ENCODE data around the gene TNS1. TPM values are rescaled to one million over a fixed set of nuclear protein-coding genes. Genes with fewer than 3 reads are reported as not detected.

Gene TNS1
- total RNA-seq, 2 donors from 2014 or later = 1,836 to 2,296 TPM

DNA sequence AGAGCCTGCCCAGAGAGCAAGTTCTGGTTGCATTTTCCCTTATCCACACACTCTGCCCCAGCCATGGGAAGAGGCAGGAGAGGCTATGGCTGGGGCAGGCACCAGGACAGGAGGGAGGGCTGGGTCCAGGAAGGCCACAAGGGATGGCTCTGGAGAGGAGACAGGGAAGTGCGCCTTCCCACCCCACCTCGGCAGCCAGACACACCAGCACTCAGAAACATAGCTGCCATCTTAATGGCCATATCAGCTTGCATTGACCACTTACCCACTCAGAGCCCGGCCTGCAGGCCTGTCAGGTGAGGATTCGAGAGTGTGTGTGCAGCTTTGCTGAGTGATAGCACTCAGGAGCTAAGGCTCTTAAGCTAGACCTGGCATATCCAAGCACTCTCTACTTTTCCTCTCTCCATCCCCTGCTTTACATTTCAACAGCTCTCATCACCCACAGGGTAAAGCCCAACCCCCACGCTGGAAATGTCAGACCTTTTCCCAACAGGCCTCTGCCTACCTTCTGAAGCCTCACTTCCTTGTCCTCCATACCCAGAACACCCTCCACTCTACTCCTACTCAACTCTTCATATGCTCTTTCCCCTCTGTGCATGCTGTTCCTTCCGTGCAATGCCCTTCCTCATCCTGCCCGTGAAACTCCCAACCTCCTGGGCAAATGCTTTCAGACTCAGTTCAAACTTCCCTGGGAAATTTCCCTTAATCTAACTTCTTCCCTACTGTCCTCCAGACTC lies 147.9 kb downstream of the TNS1 start:
- no peaks in the 10 kb centered on the region for H3K9me3 ChIP-seq
- no peaks in the 10 kb centered on the region for H3K27me3 ChIP-seq (replicated peaks; ENCODE audit: insufficient read depth)
- DNase-seq (ENCODE audit: low spot score) (no peak), ATAC-seq (ENCODE audit: insufficient number of reproducible peaks, low FRiP score, low read depth) (no peak)
- H3K4me1 ChIP-seq (ENCODE audit: control insufficient read depth in 1 of 2, low read depth in 2 of 2) = peaks cover 78 to 96% of the 10 kb centered on the region in 2 donors
- H3K4me3 ChIP-seq = no peak overlapping the region
- no peak for TF ChIP-seq CTCF (IDR thresholded peaks at IDR 0.05)
- H3K27ac ChIP-seq = peak overlapping the region; percentile 88 to 90
- H3K36me3 ChIP-seq = peaks cover 47% of the 10 kb centered on the region

DNA sequence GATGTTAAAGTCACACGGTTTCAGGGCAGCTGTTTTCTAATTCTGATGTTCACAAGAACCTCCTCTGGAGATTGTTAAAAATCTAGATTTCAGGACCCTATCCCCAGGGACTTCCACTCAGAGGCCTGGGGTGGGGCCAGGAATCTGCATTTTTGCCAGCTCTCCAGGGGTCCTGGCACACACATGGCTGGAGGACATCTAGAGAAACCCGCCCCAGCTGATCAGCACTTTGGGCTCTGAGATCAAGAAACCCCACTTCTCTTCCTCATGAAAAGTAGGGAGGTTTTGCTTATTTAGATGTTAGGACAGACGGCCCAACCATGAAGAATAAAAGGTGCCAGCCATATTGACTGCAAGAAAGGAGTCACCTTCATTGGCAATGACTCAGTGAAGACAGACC lies 148.8 kb downstream of the TNS1 start:
- H3K4me1 ChIP-seq (ENCODE audit: control insufficient read depth in 1 of 2, low read depth in 2 of 2) = peaks cover 76 to 96% of the 10 kb centered on the region in 2 donors
- H3K4me3 ChIP-seq = no peak overlapping the region
- no peak for DNase-seq (ENCODE audit: low spot score)
- no peak for ATAC-seq (ENCODE audit: insufficient number of reproducible peaks, low FRiP score, low read depth)
- peaks cover 54% of the 10 kb centered on the region for H3K36me3 ChIP-seq
- TF ChIP-seq CTCF (IDR thresholded peaks at IDR 0.05) = no peak
- peak overlapping the region; percentile 85 to 88 for H3K27ac ChIP-seq
- H3K9me3 ChIP-seq = no peaks in the 10 kb centered on the region
- H3K27me3 ChIP-seq (replicated peaks; ENCODE audit: insufficient read depth) = no peaks in the 10 kb centered on the region

- peaks cover 75 to 100% of the 10 kb centered on the region in 2 donors for H3K4me1 ChIP-seq (ENCODE audit: control insufficient read depth in 1 of 2, low read depth in 2 of 2)
- TF ChIP-seq CTCF (IDR thresholded peaks at IDR 0.05) = no peak
- no peak for DNase-seq (ENCODE audit: low spot score)
These were observed 149.4 kb downstream of the TNS1 start for GRCh38 chr2:217853301-217853881.

GRCh38 chr2:217852555-217853211 lies 150.1 kb downstream of the TNS1 start:
- TF ChIP-seq CTCF (IDR thresholded peaks at IDR 0.05) = no peak
- Histone ChIP-seq H3K27me3 (replicated peaks; ENCODE audit: insufficient read depth) (no peaks in the 10 kb centered on the region), H3K36me3 (peaks cover 64% of the 10 kb centered on the region), H3K27ac (peak overlapping the region; percentile 67 to 85), H3K4me1 (ENCODE audit: control insufficient read depth in 1 of 2, low read depth in 2 of 2) (peaks cover 73 to 100% of the 10 kb centered on the region in 2 donors), H3K9me3 (no peaks in the 10 kb centered on the region), H3K4me3 (no peak overlapping the region)
- no peak for ATAC-seq (ENCODE audit: insufficient number of reproducible peaks, low FRiP score, low read depth)
- no peak for DNase-seq (ENCODE audit: low spot score)

More at GRCh38 chr2:217853301-217853881, 149.4 kb downstream of the TNS1 start:
- Histone ChIP-seq H3K4me3 (no peak overlapping the region), H3K27me3 (replicated peaks; ENCODE audit: insufficient read depth) (no peaks in the 10 kb centered on the region), H3K36me3 (peaks cover 60% of the 10 kb centered on the region), H3K27ac (peak overlapping the region; percentile 85 to 88), H3K9me3 (no peaks in the 10 kb centered on the region)
- ATAC-seq (ENCODE audit: insufficient number of reproducible peaks, low FRiP score, low read depth) = no peak
